ENCODE data around the gene RAB14.

- TF ChIP-seq CTCF (IDR thresholded peaks at IDR 0.05) (no peak), POLR2A (IDR thresholded peaks at IDR 0.05) (no peak)
Measured at GRCh38 chr9:121204611-121205010, 2.9 kb upstream of the RAB14 start.

All from body of pancreas (tissue), 4 donors.